ENCODE data around the gene UGT2A1. TPM values are rescaled to one million over a fixed set of nuclear protein-coding genes. Genes with fewer than 3 reads are reported as not detected.

UGT2A1 gene
- total and polyA plus RNA-seq, 8 donors = 0.07 to 0.13 TPM; not detected in 6

GRCh38 chr4:69546134-69546765 is 106.8 kb downstream of the UGT2A1 start:
- H3K9me3 ChIP-seq = no peaks in the 10 kb centered on the region
- H3K27me3 ChIP-seq = no peaks in the 10 kb centered on the region
- ATAC-seq (peak; percentile 61), DNase-seq (no peak)
- no peak overlapping the region for H3K4me3 ChIP-seq
- TF ChIP-seq CTCF (IDR thresholded peaks at IDR 0.05) = no peak
- no peaks in the 10 kb centered on the region for H3K36me3 ChIP-seq
- no peak overlapping the region for H3K27ac ChIP-seq
- intact Hi-C loops (cut with DNase I) = no loop called here
- H3K4me1 ChIP-seq = no peaks in the 10 kb centered on the region

Other genes starting within 250 kb of the UGT2A1 start
- gene UGT2B4, start 157.3 kb downstream of the UGT2A1 start, total RNA-seq = 1 to 10 TPM; 2.2 to 3.0 TPM
- 1 to 10 TPM in 1 of 6 donors, under 1 TPM in 4, not detected in 1; 0.17 to 1.1 (median 0.38) TPM for gene UGT2B4, start 157.3 kb downstream of the UGT2A1 start, polyA plus RNA-seq (ENCODE audit: insufficient read length in 6 of 6)
- gene UGT2A2, start 13.6 kb downstream of the UGT2A1 start, total RNA-seq = not detected
- not detected for gene UGT2A2, start 13.6 kb downstream of the UGT2A1 start, polyA plus RNA-seq (ENCODE audit: insufficient read length in 6 of 6)
- gene SULT1B1, start 107.4 kb upstream of the UGT2A1 start, total RNA-seq = 10 to 100 TPM in 1 of 2 donors, 1 to 10 TPM in 1; 6.7 to 25.0 TPM
- gene SULT1B1, start 107.4 kb upstream of the UGT2A1 start, polyA plus RNA-seq (ENCODE audit: insufficient read length in 6 of 6) = 1 to 10 TPM; 1.0 to 2.7 (median 2.2) TPM
- 10 to 100 TPM in 1 of 2 donors, 1 to 10 TPM in 1; 7.7 to 12.0 TPM for gene SULT1E1, start 206.9 kb upstream of the UGT2A1 start, total RNA-seq
- gene SULT1E1, start 206.9 kb upstream of the UGT2A1 start, polyA plus RNA-seq (ENCODE audit: insufficient read length in 6 of 6) = 100 to 1,000 TPM; 179 to 311 (median 229) TPM

Measured in left lung (tissue), 10 donors.